ENCODE measurements around the gene ATG16L1. TPM values are rescaled to one million over a fixed set of nuclear protein-coding genes. Genes with fewer than 3 reads are reported as not detected.
A peak's percentile ranks its signal among the peaks of the same experiment; 100 is the strongest.

ATG16L1 gene
- total RNA-seq, 4 donors from 2014 or later = 46.4 to 125 (median 58.4) TPM

GRCh38 chr2:233281553-233281952, 30.1 kb downstream of the ATG16L1 start:
- Histone ChIP-seq H3K4me1 (peaks cover 0 to 18% (median 0%) of the 10 kb centered on the region in 4 donors), H3K36me3 (peaks cover 0 to 96% (median 0%) of the 10 kb centered on the region in 3 donors), H3K27ac (no peak overlapping the region), H3K27me3 (no peaks in the 10 kb centered on the region), H3K4me3 (no peak overlapping the region), H3K9me3 (no peaks in the 10 kb centered on the region)
- no peak for TF ChIP-seq POLR2A (IDR thresholded peaks at IDR 0.05)
- peak in 2 of 6 experiments; percentile 28 to 32 for TF ChIP-seq CTCF (IDR thresholded peaks at IDR 0.05)
- peak in 1 of 3 donors; percentile 48 for DNase-seq

- DNase-seq = peak in 1 of 3 donors; percentile 25
- TF ChIP-seq POLR2A (IDR thresholded peaks at IDR 0.05) (no peak), CTCF (IDR thresholded peaks at IDR 0.05) (no peak)
- Histone ChIP-seq H3K27me3 (no peaks in the 10 kb centered on the region), H3K4me3 (no peak overlapping the region), H3K4me1 (peaks cover 0 to 18% (median 0%) of the 10 kb centered on the region in 4 donors), H3K36me3 (peaks cover 0 to 96% (median 0%) of the 10 kb centered on the region in 3 donors), H3K9me3 (no peaks in the 10 kb centered on the region), H3K27ac (no peak overlapping the region)
Measured at GRCh38 chr2:233281992-233282603, 30.6 kb downstream of the ATG16L1 start.

GRCh38 chr2:233285921-233286320, 34.4 kb downstream of the ATG16L1 start:
- no peak for TF ChIP-seq CTCF (IDR thresholded peaks at IDR 0.05)
- no peak for TF ChIP-seq POLR2A (IDR thresholded peaks at IDR 0.05)
- no peak for DNase-seq
- peaks cover 0 to 96% (median 0%) of the 10 kb centered on the region in 3 donors for H3K36me3 ChIP-seq

GRCh38 chr2:233287871-233288270, 36.4 kb downstream of the ATG16L1 start:
- Histone ChIP-seq H3K27ac (no peak overlapping the region), H3K27me3 (no peaks in the 10 kb centered on the region), H3K9me3 (no peaks in the 10 kb centered on the region), H3K36me3 (peaks cover 0 to 96% (median 0%) of the 10 kb centered on the region in 3 donors), H3K4me1 (no peaks in the 10 kb centered on the region), H3K4me3 (no peak overlapping the region)
- DNase-seq = peak in 1 of 3 donors; percentile 18
- TF ChIP-seq POLR2A (IDR thresholded peaks at IDR 0.05) = no peak
- TF ChIP-seq CTCF (IDR thresholded peaks at IDR 0.05) = no peak

More at GRCh38 chr2:233285921-233286320, 34.4 kb downstream of the ATG16L1 start:
- Histone ChIP-seq H3K27me3 (no peaks in the 10 kb centered on the region), H3K4me1 (peaks cover 0 to 6% (median 0%) of the 10 kb centered on the region in 4 donors), H3K27ac (no peak overlapping the region), H3K9me3 (no peaks in the 10 kb centered on the region), H3K4me3 (no peak overlapping the region)

GRCh38 chr2:233288663-233289062, 37.2 kb downstream of the ATG16L1 start:
- peaks cover 0 to 98% (median 0%) of the 10 kb centered on the region in 3 donors for H3K36me3 ChIP-seq
- no peaks in the 10 kb centered on the region for H3K4me1 ChIP-seq
- DNase-seq = peak in 1 of 3 donors; percentile 31
- H3K4me3 ChIP-seq = no peak overlapping the region
- no peaks in the 10 kb centered on the region for H3K27me3 ChIP-seq
- no peak for TF ChIP-seq POLR2A (IDR thresholded peaks at IDR 0.05)
- no peak for TF ChIP-seq CTCF (IDR thresholded peaks at IDR 0.05)
- no peaks in the 10 kb centered on the region for H3K9me3 ChIP-seq
- H3K27ac ChIP-seq = no peak overlapping the region
